Fibroblast of mammary gland (primary cell): ENCODE measurements around the gene PHRF1.

Experiments
- DNase-seq: peaks from one replicate; pipeline ENCODE4 v3.0.0-alpha.2; 2010; ENCODE audit warnings: low read depth
- H3K4me3 ChIP-seq: 2 replicates; pipeline ENCODE4 v1.5.1; 2011; ENCODE audit warnings: low read depth, mild to moderate bottlenecking, low read length, moderate library complexity; ENCODE audit not compliant: control insufficient read depth
- TF ChIP-seq, protein P1 (sequence below): conservative IDR thresholded peaks from 2 replicates; pipeline ENCODE4 v1.5.1; 2011; ENCODE audit warnings: low read depth, low read length, inconsistent platforms; ENCODE audit not compliant: control insufficient read depth, insufficient read depth

The PHRF1 gene

DNA sequence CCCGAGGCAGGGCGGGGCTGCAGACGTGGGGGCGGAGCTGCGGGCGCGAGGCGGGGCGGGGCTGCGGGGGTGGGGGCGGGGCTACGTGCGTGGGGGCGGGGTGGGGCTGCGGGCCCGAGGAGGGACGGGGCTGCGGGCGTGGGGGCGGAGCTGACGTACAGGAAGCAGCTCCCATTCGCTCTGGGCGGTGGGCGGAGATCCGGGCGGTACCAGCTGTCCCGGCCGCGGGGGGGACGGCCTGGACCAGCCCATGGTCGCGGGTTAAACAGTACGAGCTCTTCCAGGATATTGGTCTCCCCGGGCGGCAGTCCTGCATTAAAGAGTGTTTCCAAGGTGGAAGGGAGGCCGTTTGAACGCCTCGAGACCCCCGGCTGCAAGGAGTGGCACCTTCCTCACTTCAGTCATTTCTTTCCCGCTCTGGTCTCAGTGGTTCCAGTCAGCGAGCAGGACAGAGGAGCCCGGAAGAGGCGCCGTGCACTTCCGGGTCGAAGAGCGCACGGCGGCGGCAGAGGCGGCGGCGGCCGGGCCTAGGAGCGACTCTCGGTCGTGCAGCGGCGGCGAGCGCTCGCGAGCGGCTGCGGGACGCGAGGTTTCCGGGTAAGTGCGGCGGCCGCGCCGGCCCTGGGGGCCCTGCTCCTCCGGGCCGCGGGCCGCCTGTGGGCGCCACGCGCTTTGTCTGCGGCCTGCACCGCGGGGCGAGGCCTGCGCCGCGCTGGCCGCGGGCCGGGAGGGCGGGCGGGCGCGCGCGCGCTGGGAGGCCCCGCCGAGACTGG, at the start of gene PHRF1:
PHRF1 (plus strand) TSS at position 475 of the 773 bp plus-strand sequence. CDS start 5,043 bp downstream, outside the sequence.
- TF ChIP-seq, protein P1, sequence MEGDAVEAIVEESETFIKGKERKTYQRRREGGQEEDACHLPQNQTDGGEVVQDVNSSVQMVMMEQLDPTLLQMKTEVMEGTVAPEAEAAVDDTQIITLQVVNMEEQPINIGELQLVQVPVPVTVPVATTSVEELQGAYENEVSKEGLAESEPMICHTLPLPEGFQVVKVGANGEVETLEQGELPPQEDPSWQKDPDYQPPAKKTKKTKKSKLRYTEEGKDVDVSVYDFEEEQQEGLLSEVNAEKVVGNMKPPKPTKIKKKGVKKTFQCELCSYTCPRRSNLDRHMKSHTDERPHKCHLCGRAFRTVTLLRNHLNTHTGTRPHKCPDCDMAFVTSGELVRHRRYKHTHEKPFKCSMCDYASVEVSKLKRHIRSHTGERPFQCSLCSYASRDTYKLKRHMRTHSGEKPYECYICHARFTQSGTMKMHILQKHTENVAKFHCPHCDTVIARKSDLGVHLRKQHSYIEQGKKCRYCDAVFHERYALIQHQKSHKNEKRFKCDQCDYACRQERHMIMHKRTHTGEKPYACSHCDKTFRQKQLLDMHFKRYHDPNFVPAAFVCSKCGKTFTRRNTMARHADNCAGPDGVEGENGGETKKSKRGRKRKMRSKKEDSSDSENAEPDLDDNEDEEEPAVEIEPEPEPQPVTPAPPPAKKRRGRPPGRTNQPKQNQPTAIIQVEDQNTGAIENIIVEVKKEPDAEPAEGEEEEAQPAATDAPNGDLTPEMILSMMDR = no peak
- peak within 1 kb of the TSS; percentile 92 for H3K4me3 ChIP-seq
- DNase-seq = peak; percentile 90

GRCh38 chr11:528166-528814, 48.0 kb upstream of the PHRF1 start:
- no peak overlapping the region for H3K4me3 ChIP-seq
- TF ChIP-seq, protein P1 = no peak

GRCh38 chr11:528815-529727, 47.2 kb upstream of the PHRF1 start:
- no peak overlapping the region for H3K4me3 ChIP-seq
- no peak for DNase-seq
- TF ChIP-seq, protein P1 = no peak

More at GRCh38 chr11:528166-528814, 48.0 kb upstream of the PHRF1 start:
- no peak for DNase-seq

- no peak overlapping the region for H3K4me3 ChIP-seq
- no peak for DNase-seq
- TF ChIP-seq, protein P1 = no peak
These were observed 46.4 kb upstream of the PHRF1 start for GRCh38 chr11:529728-530411.

- no peak for DNase-seq
- H3K4me3 ChIP-seq = no peak overlapping the region
- TF ChIP-seq, protein P1 = no peak
These were observed 45.1 kb upstream of the PHRF1 start for GRCh38 chr11:530960-531831.
